Glomerular endothelial cell (primary cell): ENCODE data around the gene ZNF687. TPM values are rescaled to one million over a fixed set of nuclear protein-coding genes. Genes with fewer than 3 reads are reported as not detected.

Experiments used
- DNase-seq: peaks from one replicate; pipeline ENCODE4 v3.0.0-alpha.2; 2011; ENCODE audit warnings: low read depth, low spot score; ENCODE audit errors: extremely low read depth
- total RNA-seq: library from RNA; depleted of rRNA; stranded (reverse); fragments of >200 nt; gene quantifications from 2 replicates; pipeline ENCODE4 v1.2.3, GENCODE V29; 2015

The ZNF687 gene
- total RNA-seq, 1 donor from 2014 or later, result 22.8 TPM

DNA sequence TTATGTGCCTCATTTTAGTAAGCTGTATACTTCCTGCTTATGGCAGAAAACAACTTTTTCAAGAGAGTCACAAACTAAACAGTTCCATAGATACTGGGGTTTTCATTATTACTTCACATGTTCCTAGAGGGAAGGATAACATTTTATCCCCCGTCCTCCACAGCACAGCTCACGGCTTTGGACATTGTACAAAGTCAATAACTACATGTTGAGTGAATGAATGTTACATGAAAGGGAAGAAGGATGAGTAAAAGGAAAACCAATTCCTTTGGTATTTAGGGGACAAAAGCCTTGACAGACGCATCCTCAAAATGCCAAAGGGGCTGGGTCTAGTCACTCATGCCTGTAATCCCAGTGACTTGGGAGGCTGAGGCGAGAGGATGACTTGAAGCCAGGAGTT is 30.3 kb downstream of the ZNF687 start:
- DNase-seq, result no peak

DNA sequence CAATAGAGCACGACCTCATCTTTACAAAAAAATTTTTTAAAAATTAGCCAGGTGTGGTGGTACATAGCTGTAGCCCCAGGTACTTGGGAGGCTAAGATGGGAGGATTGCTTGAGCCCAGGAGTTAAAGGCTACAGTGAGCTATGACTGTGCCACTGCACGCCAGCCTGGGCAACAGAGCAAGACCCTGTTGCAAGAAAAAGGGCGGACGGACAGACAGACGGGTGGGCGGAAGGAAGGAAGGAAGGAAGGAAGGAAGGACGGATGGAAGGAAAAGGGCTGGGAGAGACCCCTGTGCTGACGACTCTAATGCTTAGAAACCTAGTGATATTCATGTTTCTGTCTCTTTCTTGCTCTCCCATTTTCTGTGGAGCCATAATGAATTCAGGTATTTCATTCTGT is 30.7 kb downstream of the ZNF687 start:
- no peak for DNase-seq

DNA sequence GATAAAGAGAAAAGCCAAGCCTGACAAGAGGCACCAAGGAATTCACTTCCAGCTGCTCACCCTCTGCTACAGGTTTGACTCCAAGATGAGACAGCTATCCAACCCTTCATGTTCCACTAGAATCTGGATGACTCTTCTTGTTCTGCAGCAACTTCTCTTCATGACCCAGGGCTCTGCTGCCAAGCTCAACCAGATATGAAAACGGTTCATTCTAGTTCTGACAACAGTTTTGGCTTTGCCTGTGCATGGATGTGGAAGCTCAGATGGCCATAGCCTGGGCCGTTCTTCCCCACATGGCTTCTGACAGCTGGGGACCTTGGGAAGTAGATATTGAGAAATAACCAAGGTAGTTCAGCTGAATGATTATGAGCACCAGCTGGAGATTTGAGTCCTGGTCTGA is 31.4 kb downstream of the ZNF687 start:
- no peak for DNase-seq

DNA sequence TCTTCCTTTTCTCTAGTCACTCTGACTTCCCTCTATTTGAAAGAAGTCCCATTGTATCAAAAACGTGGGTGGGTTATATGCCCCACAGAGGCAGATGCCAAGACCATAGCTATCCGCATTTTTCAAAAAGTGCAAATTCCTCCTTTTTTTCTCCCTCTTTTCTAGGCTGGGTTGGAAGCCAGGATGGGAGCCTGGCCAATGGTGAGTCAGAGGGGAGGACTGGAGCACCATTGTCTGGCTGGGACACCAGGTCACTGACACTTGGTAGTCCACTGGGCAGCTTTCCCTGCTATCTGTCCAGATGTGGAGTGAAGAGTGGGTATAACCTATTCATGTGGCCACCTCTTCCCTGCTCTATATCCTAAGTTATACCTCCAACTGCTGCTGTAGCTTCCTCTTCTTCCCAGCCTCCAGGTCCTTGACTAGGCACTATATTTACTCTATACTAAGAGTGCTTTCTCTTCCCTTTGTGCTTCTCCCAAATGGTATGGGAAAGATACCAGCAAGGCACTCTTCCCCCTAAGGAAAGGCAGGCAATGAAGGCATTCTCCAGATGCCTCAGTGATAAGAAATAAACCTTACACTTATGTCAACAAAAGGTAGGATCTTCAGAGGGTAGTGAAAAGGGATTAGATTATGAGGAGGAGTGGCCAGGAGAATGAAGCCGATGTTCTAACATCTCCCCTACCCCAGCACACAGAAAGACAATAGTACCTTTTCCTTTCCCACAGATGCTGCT is 32.2 kb downstream of the ZNF687 start:
- no peak for DNase-seq

DNA sequence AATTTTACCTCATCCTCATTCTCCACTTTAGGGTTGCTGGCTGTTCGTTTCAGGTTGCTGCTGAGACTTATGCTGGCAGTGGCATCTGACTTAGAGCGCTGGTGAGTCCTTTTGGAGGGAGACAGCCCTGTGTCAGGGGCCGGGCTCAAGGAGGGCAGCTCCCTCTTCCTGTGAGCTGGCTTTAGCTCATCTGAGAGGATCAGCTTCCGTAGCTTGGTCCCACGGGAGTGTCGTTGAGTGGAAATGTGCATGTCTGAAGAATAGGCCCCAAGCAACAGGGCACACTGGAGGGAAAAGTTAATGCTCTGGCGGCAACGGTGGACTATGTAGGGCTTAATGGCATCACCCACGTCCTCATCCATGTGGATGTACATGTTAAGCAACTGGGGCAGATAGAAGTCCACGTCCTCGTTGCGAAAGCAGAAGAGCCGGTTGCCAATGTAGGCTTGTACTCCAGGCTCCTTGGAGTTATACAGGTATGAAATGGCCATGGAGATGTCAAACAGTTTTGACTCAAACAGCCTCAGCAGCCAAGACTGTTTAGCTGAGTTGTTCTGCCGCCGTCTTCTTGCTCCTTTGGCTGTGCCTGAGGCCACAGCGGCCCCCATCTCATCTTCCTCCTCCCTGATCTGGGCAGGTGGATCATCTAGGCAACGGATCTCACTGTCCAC is 33.6 kb downstream of the ZNF687 start:
- no peak for DNase-seq

DNA sequence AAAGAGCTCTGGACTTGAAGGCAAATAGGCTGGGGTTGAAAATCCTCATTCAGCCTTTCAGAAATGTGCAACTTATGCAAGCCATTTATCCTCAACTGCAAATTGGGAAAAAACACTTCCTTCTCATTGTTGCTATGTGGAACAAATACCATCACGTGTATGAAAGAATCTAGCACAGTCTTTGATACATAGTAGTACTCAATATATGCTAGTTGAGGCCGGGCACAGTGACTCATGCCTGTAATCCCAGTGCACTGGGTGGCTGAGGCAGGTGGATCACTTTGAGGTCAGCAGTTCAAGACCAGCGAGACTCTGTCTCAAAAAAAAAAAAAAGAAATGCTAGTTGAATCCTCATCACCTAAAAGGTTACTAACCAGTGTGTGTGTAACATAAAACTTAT is 36.9 kb downstream of the ZNF687 start:
- DNase-seq, result no peak

DNA sequence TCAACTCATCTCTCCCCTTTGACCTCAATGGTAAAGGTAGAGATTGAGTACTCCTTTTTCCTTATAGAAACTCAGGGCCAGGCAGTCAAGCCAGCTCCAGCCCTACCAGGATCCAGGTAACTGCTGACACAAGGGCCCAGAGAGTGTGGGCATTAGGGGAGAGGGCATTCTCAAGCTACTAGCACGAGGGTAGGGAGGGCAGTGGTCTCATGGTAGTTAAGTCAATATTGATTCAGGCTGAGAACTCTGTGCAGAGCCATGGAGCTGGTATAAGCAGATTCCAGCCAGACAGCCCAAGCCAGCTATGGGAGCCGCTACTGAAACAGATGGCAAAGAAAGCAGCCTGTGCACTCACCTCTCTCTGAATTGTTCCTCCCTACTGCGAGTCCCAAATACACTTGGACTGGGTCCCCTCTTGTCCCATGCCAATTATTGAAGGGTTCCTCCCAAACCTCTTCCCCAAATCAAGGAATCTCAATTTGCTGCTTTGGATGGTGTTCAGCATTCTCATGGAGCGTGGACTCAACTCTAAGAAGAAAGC is 42.4 kb downstream of the ZNF687 start:
- DNase-seq, result no peak

DNA sequence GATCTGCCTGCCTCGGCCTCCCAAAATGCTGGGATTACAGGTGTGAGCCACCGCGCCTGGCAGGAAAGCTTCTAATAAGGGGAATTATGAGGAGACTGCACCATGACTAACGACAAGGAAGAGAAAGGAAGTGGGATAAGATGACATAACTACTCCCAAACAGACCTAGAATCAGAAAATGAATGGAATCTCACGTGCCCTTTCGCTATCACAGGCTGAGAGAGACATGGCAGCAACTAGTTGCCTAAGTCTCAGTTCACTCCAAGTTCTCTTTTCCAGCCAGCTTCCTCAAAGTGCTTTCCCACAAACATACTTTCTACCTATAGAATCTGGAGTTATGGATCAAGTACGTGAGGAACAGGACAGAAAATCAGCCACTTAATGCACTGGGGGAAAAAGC is 43.1 kb downstream of the ZNF687 start:
- DNase-seq, result no peak

DNA sequence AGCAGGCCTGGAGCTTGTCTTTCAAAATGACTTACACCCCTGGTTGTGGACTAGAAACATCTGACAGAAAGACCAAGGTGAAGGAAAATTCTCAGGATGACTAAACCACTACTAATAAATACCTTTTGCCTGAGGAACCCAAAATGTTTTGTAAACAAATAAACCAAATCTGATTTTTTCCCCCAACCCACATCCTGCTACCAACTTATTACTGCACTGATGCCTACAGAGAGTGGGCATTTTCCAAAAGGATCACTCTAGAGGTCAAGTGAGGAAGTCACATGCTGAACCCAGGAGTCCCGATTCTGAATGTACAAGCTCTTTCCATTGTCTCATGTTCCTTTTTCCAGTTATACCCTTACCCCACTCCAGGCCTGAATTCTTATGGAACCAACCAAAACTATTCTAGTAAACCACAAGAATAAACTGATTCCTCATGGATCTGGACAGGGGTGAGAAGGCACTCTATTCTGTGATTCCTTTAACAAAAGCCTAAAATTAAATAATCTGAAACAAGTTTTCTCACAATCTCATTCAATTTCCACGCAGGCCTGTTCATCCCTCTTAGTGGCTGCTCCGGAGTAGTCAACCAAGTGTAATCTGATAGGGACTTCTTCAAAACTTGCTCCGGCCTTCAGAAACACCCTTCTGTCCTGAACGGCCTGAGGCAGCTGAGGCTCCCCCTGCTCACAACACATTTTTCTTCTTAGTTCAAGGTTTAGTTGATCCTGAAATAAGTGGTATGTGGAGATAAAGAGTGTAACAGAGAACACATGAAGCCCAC is 43.7 kb downstream of the ZNF687 start:
- DNase-seq, result no peak

DNA sequence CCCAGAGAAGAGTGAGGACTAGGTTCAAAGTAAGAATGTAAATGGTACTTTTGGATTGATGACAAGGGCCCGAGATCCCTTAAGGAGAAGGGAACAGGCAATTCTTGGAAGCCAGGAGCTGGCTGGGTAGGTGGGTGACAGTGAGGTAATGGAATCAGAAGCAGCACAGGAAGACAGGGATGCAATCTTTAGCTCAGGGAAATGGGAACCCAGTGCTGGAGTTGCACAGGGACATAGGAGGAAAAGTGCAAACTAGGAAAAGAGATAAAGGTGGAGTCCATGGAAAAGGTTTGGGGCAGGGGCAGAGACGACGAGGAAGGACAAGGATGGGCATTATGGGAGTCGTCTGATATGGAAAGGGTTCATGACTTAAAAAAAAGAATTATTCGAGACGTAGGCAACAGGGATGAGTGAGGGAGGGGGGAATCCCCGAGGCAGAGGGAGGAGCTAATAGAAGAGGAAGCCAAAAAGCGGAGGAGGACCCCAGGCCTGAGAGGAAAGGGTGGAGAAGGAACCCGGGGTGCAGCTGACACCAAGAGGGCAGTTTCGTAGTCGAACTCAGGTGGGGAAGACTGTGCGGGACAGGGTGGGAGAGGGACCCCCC is 44.6 kb downstream of the ZNF687 start:
- DNase-seq, result no peak

DNA sequence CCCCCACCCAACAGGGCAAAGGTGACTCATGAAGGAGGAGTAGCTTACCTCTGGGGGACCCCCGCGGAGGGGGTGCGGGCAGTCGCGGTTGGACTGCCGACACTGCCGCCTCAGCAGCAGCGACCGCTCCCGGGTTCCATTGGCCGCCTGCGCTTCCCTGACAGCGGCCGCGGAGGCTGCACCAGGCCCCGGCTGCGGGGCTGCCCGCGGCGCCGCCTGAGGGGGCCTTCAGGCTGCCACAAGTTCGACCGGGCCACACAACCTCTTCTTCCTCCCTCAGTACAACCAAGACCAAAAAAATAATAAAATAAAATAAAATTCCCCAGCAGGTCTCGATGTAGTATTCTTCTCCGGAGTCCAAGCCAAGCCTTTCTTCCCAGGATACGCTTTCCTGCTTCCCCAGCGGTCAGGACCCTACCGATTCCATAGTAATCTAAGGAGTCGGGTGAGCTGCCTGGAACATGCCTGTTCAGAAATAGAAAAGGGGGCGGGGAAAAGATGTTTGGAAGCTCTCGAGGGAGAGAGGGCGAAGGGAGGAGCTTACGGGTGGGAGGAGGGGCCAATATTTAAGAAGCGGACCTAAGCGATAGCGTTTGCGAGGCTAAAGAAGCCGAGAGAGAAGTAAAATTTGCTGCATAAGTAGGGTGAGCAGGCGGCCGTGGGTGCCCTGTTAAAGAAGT is 45.3 kb downstream of the ZNF687 start, which contains the start of gene PI4KB:
PI4KB (minus strand) TSS at position 194 of the 680 bp plus-strand sequence. CDS start 10,935 bp downstream, outside the sequence.
- DNase-seq, result peak; percentile 95

DNA sequence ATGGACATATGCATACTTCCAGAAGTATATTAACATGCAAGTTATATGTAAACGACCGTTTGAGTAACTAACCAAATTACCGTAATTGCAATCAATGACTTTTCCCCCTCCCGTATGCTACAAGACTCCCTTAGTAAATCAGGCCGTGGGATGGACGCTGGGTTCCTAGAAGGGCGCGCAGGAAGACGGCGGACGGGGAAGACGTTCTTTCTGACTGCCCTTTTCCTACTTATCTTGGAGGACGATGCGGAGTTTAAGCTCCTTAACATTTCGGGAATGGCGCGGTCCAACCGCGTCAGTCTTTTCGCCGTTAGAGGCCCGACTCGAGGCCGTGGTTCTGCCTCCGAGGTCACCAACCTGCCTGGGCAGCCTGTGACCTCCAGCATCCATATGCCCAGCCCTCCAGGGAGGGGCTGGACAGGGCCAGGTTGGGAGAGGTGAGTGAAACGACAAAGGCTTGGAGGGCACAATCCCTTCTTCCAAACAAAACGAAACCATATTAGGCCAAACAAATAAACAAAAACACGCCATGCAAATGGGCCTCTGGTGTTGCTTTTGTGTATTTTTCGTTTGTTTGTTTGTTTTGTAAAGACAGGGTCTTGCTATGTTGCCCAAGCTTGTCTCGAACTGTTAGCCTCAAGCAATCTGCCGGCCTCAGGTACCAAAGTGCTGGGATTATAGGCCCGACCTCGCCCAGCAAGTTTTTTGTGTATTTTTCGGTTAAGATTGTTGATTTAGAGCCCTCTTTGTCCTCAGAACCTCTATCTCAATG is 46.0 kb downstream of the ZNF687 start:
- no peak for DNase-seq

DNA sequence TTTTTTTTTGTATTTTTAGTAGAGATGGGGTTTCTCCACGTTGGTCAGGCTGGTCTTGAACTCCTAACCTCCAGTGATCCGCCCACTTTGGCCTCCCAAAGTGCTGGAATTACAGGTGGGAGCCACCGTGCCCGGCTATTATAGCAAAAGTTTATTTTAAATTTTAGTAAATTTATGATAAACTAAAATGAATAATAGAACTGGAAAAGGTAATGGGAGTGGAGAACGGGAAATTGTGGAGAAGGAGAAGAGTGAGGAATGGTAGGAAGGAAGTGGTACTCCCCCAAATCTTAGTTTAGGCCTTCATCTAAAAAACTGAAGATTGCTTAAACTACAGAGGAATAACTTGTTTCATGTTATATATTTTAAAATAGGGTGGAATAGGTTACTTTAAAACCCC is 52.7 kb downstream of the ZNF687 start:
- no peak for DNase-seq

DNA sequence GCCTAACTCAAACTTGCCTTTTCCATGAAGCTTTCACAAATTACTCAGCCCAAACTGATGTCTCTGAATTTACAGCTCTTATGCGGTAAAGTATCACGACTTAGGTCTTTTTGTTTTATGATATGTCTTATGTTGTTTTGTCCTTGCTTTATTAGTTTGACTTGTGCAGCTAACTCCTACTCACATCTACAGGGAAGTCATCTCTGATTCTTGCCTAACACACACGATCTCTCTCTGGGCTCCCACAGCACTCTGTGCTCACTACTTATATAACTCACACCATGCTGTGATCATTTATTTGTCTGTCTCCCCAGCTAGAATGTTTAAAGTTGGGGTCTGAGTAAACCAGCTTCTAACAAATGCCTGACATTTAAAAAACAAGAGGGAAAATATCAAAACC is 54.5 kb downstream of the ZNF687 start:
- DNase-seq, result no peak

DNA sequence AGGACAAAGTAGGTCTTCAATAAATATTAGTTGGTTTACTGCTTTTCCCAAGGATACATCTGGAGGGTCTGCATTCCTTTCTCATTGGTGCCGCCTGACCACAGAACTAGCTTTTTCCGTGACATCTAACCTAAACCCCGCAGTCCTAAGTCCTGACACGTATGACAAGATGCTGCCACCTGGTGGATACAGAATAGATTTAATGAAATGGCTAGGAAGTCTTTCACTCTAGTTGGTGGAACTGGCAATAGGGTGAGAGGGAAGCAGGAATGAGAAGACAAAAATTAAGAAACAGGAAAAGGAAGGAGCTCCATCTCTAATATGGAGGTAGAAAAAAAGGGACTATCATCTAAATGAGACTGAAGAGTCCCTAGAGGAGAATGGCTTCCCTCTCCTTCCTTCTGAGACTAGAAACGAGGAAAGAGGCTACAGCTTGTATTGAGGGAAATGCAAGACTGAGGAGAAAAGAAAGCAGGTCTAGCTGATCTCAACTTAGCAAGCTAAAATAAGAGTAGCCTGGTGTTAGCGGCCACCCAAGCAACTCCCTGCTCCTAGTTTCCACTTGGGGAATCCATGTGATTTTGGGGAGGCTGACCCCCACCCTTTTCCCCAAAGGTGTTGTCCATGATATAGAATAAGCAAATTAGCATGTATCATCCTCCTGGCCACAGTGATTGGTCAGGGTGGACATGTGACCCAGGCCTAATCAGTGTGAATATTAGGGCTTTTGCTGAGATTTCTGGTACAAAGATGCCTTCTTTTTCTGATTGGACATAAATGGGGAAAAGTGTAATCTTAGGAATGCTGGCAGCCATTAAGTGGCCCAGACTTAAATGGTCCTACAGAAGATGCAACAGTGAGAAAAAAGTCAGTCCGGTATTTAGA is 59.0 kb downstream of the ZNF687 start:
- DNase-seq, result peak; percentile 73
